M059J (cell line): ENCODE results near the gene IL36G. TPM values are rescaled to one million over a fixed set of nuclear protein-coding genes. Genes with fewer than 3 reads are reported as not detected.

Experiments used
- DNase-seq: peaks from one replicate; pipeline ENCODE4 v3.0.0-alpha.2; 2012; ENCODE audit warnings: low read depth
- total RNA-seq: library from RNA; depleted of rRNA; stranded (reverse); fragments of >200 nt; shearing (Covaris generic); gene quantifications from 2 replicates; pipeline ENCODE4 v1.2.3, GENCODE V29; 2014

IL36G gene
- total RNA-seq, 1 experiment from 2014 or later, result not detected

- no peak for DNase-seq
Observed at GRCh38 chr2:112972423-112973086, 5.3 kb upstream of the IL36G start.

DNA sequence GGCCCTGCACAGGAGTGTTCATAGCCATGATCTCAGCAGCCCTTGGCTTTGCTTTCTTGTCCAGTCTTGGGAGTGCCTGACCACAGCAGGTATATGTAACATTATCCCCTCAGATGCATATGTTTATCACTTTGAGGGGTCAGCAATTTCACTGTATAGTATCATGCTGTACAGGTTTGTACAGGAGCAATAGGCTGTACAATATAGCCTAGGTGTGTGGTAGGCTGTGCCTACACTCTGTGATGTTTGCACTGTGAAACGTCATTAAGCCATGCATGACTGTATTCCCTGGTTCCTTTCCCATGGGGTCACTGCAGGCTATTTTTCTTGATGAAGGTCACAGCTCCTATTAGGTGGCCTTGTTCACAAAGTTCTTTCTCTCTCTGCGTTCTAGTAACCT lies 4.7 kb upstream of the IL36G start:
- DNase-seq, result no peak

DNA sequence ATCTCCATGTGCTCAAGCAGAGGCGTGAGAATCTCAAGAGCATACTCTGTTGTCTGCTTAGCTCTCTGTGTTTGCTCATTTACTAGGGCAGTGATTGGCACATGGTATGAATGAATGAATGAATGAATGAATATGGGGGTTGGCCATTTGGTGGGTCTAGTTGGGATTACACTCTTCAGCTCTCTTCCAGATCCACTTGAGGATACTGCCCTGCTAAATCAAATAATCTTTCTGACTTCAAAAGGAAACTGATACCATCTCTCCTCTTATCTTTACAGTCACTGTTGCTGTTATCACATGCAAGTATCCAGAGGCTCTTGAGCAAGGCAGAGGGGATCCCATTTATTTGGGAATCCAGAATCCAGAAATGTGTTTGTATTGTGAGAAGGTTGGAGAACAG lies 1.9 kb downstream of the IL36G start:
- DNase-seq, result no peak

- no peak for DNase-seq
Observed at GRCh38 chr2:112980537-112980936, 2.7 kb downstream of the IL36G start.

GRCh38 chr2:112985090-112985489 lies 7.3 kb downstream of the IL36G start:
- DNase-seq, result no peak

DNA sequence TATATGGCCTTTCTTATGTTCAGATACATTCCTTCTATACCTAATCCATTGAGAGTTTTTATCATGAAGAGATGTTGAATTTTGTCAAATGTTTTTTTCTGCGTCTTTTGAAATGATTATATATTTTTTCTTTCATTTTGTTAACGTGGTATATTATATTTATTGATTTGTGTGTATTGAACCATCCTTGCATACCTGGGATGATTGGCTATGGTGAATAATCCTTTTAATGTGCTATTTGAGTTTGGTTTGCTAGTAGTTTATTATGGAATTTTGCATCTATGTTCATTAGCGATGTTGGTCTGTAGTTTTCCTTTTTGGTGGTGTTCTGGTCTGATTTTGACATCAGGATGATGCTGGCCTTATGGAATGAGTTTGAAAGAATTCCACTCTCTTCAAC lies 11.8 kb downstream of the IL36G start:
- DNase-seq, result no peak

- DNase-seq, result no peak
Observed at GRCh38 chr2:112993831-112994230, 16.0 kb downstream of the IL36G start.

- no peak for DNase-seq
Observed at GRCh38 chr2:112994648-112995047, 16.8 kb downstream of the IL36G start.

- no peak for DNase-seq
Observed at GRCh38 chr2:112995346-112995920, 17.6 kb downstream of the IL36G start.

DNA sequence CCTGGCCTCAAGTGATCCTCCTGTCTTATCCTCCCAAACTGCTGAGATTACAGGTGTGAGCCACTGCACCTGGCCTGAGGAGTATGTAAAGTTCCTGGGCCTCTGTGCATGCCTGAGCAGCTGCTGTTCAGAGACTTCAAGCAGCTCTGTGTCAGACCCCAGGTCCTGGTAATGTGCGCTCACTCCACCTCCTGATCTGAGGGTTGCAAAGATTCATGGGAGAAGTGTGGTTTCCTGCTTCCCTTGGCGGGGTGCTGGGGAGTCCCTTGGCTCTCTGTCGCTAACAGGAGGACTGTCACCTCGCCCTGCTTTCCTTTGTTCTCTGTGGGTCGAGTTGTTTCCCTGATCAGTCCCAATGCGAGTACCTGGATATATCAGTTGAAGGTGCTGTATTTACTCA lies 18.8 kb downstream of the IL36G start:
- DNase-seq, result no peak

- DNase-seq, result no peak
Observed at GRCh38 chr2:112997151-112997550, 19.3 kb downstream of the IL36G start.

DNA sequence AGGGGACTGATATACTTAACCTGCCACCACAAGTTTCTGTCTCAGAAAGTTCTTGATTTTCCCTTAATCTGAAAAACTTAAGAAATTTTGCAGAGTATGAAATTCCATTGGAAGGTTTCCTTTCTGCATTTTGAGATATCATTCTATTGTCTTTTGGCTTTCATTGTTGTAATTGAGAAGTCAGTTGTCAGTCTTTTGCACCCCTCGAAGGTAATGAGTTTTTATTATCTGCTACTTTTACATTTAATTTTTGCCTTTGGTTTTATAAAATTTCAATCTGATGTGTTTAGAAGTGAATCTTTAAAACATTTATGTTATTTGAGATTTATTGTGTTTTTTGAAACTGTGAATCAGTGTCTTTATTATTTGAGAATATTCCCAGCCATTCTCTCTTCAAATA lies 22.6 kb downstream of the IL36G start:
- DNase-seq, result no peak

- no peak for DNase-seq
Observed at GRCh38 chr2:113002677-113003076, 24.9 kb downstream of the IL36G start.

GRCh38 chr2:113005030-113005509 lies 27.3 kb downstream of the IL36G start, which contains the start of gene IL36A:
Gene IL36A, plus strand, starts transcription at chr2:113005459. Its CDS starts 413 bp downstream, at chr2:113005872.
- DNase-seq, result no peak

DNA sequence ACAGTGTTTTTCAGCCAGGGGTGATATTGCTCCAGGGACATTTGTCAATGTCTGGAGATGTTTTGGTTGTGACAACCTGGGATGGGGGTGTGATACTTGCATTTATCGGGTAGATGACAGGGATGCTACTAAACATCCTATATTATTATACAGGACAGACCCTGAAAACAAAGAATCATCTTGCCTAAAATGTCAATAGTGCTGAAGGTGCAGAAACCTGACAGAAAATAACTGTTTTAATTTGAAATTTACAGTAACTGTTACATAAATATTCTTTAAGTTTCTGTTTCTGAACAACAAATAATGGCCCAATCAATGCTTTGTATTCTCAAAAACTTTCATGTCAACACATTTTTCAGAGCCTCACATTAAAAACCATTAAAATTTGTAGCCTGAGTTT lies 29.4 kb downstream of the IL36G start:
- no peak for DNase-seq

DNA sequence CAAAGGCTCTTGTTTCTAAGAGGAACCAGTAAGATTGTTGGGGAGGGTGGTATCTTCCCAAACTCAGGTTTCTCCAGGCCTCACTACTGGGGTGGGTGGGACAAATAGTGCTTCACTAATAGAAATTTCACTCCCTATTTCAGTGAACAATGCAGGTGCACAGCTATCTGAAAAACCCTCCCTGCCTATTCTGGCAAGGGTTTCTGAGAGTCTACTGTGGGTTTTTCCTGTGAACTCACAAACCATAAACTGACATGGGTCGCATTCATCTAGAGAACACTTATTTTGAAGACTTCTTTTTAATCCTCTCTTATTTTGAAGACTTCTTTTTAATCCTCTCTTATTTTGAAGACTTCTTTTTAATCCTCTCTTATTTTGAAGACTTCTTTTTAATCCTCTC lies 31.8 kb downstream of the IL36G start:
- no peak for DNase-seq

DNA sequence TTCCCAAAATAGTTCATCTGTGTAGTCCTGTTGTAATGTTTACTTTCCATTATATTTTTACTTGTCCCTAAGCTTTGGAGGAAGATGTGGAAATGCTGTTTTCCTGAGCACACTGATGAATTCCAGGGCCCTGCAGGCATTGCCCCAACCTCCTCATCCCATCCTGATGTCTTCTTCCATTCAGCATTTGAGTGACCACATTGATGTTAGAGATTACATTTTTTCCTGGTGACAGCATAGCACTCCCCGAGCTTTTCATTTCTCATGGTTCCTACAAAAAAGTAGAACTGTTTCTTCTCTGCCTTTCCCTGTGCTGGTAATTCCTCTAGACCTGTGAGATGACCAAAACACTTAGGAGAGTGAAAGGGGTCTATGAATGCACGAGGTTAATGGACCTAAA lies 32.3 kb downstream of the IL36G start:
- DNase-seq, result peak; percentile 78

DNA sequence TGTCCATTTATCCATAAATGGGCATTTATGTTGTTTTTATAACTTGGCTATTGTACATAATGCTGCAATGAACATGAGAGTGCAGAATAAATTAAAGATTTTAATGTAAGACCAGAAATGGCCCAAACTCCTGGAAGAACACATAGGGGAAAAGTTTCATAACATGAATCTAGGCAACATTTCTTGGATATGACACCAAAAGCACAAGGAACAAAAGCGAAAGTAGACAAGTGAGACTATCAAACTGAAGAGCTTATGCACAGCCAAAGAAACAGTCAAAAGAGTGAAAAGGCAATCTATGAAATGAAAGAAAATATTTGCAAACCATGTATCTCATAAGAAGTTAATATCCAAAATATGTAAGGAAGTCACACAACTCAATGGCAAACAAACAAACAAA lies 33.3 kb downstream of the IL36G start:
- DNase-seq, result peak; percentile 13

- peak; percentile 76 for DNase-seq
Observed at GRCh38 chr2:113012436-113013335, 34.9 kb downstream of the IL36G start.

GRCh38 chr2:113013336-113013661 lies 35.5 kb downstream of the IL36G start:
- no peak for DNase-seq

GRCh38 chr2:113014067-113014466 lies 36.3 kb downstream of the IL36G start:
- no peak for DNase-seq

- DNase-seq, result no peak
Observed at GRCh38 chr2:113015042-113015441, 37.2 kb downstream of the IL36G start.

- no peak for DNase-seq
Observed at GRCh38 chr2:113015655-113016054, 37.8 kb downstream of the IL36G start.
